Measurements from ENCODE around the gene ZNF638. TPM values are rescaled to one million over a fixed set of nuclear protein-coding genes. Genes with fewer than 3 reads are reported as not detected.

Gene ZNF638
- total RNA-seq, 1 experiment from 2014 or later, result 101 TPM

DNA sequence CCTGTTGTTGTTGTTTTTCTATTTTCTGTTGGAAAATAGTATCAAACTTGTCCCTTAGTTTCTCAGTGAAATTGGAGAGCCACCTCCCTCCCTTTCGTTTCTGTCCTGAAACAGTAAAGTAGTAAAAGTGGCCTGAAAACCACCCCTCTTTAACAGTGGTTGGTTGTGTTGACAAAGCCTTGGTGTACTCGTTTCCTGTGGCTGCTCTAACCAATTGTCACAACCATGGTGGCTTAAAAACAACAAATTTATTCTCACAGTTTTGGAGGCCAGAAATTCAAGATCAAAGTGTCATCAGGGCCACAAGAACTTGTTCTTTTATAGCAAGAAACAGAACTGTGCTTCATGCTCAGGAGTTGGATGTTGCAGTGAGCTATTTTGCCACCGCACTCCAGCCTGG, 117.8 kb downstream of the ZNF638 start:
- H3K36me3 ChIP-seq (replicated peaks; ENCODE audit: control insufficient read depth, insufficient read depth, low read length), result no peaks in the 10 kb centered on the region
- H3K27me3 ChIP-seq (ENCODE audit: control insufficient read depth, insufficient read depth, low read length), result peaks cover 9% of the 10 kb centered on the region
- DNase-seq, result no peak
- no peak overlapping the region for H3K4me3 ChIP-seq (ENCODE audit: insufficient read depth, low read depth, low read length)

DNA sequence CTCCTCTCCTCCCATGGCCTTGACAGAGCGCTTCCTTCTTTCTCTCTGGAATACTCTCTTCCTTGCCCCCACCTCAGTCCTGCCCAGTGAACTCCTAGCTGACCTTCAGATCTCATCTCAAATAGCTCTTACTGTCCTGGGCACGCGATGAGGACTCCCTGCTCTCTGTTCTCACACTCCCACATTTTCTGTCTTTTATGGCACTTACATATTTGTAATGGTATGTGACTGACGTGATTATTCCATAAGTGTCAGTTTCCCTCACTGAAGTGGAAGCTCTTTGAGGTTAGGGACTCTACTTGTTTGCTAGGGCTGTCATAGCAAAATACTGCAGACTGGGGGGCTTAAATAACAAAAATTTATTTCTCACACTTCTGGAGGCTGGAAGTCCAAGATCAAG, 120.1 kb downstream of the ZNF638 start:
- Histone ChIP-seq H3K4me3 (ENCODE audit: insufficient read depth, low read depth, low read length) (no peak overlapping the region), H3K27me3 (ENCODE audit: control insufficient read depth, insufficient read depth, low read length) (peaks cover 14% of the 10 kb centered on the region), H3K36me3 (replicated peaks; ENCODE audit: control insufficient read depth, insufficient read depth, low read length) (no peaks in the 10 kb centered on the region)
- DNase-seq, result no peak

DNA sequence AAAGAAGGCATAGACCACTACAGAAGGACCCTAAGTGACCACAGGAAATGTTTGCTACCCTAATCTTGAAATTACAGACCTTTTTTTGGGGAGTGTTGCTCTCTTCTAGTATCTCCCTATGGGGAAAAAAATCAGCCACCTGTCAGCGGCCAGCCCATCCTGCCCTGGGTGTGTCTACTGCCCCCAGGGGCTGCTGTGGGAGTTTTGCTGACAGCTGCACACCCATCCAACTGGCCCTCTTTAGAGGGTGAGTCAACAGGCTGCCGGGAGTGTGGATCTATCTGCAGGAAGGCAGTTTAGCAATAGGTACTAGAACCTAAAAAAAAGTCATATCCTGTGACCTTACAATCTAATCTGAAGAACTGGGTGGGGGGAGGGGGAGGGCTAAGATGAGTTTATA, 121.0 kb downstream of the ZNF638 start:
- no peaks in the 10 kb centered on the region for H3K36me3 ChIP-seq (replicated peaks; ENCODE audit: control insufficient read depth, insufficient read depth, low read length)
- DNase-seq, result peak; percentile 75
- H3K27me3 ChIP-seq (ENCODE audit: control insufficient read depth, insufficient read depth, low read length), result peaks cover 14% of the 10 kb centered on the region
- no peak overlapping the region for H3K4me3 ChIP-seq (ENCODE audit: insufficient read depth, low read depth, low read length)

DNA sequence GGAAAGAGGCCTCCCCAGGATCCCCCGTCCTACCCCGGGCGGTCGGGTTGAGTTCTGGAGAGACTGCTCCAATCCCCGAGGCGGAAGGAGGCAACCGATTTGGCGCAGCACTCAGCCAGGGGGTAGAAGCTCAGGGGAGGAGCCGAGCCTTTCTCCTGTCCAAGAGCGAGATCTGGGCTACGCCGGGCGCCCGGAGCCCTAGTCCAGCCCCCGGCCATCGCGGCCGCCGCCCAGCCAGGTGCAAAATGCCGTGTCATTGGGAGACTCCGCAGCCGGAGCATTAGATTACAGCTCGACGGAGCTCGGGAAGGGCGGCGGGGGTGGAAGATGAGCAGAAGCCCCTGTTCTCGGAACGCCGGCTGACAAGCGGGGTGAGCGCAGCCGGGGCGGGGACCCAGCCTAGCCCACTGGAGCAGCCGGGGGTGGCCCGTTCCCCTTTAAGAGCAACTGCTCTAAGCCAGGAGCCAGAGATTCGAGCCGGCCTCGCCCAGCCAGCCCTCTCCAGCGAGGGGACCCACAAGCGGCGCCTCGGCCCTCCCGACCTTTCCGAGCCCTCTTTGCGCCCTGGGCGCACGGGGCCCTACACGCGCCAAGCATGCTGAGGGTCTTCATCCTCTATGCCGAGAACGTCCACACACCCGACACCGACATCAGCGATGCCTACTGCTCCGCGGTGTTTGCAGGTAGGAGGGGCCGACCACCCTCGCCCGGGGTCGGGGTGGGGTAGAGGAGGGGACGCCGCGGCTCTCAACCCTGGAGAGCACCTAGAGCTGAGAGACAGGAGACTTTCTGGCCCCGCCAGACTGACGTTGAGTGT, 122.0 kb downstream of the ZNF638 start, which contains the start of gene DYSF:
Gene DYSF, plus strand, starts transcription at position 158 of the 817 bp plus-strand sequence.
- Histone ChIP-seq H3K27me3 (ENCODE audit: control insufficient read depth, insufficient read depth, low read length) (peaks cover 14% of the 10 kb centered on the region), H3K4me3 (ENCODE audit: insufficient read depth, low read depth, low read length) (peak within 1 kb of the TSS; percentile 51), H3K36me3 (replicated peaks; ENCODE audit: control insufficient read depth, insufficient read depth, low read length) (no peaks in the 10 kb centered on the region; the same call in 1 of the 2 replicates)
- peak; percentile 89 for DNase-seq

DNA sequence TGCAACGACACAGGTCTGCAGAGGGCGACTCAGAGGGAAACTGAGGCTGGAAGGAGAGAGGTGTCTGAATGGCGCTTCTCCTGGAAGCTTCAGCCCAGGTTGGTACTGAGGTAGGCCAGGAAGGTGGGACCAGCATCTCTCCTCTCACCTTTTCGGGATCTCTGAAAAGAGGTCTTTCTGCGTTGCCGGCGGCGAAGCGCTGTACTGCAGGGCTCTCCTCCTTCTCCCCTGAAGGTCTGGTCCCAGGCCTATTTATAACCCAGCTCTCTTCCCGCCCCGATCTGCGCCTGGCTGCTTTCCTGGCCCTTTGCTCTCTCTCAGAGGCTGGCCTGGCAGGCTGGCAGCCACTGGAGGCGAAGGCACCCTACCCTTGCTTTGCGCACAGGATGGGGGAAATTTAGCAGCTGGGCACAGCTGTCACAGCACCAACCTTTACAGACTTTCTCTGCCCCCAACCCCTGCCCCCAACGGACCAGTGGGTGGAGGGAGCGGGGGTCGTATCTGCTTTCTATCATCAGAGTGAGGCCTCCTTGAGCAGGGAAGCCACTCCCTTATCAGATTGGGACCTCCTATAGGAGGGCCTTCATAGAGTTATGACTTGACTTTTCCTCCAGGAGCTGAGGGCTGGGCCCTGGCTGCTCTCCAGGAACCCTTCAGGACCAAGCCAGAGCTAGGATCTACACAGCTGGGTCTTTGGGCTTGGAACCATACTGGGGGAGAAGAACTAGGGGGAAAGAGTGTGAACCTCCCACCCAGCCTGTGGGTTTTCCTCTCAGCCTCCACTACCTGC, 122.8 kb downstream of the ZNF638 start:
- peaks cover 14% of the 10 kb centered on the region for H3K27me3 ChIP-seq (ENCODE audit: control insufficient read depth, insufficient read depth, low read length)
- peak; percentile 76 for DNase-seq
- no peaks in the 10 kb centered on the region; the same call in 1 of the 2 replicates for H3K36me3 ChIP-seq (replicated peaks; ENCODE audit: control insufficient read depth, insufficient read depth, low read length)
- H3K4me3 ChIP-seq (ENCODE audit: insufficient read depth, low read depth, low read length), result peak overlapping the region; percentile 51

DNA sequence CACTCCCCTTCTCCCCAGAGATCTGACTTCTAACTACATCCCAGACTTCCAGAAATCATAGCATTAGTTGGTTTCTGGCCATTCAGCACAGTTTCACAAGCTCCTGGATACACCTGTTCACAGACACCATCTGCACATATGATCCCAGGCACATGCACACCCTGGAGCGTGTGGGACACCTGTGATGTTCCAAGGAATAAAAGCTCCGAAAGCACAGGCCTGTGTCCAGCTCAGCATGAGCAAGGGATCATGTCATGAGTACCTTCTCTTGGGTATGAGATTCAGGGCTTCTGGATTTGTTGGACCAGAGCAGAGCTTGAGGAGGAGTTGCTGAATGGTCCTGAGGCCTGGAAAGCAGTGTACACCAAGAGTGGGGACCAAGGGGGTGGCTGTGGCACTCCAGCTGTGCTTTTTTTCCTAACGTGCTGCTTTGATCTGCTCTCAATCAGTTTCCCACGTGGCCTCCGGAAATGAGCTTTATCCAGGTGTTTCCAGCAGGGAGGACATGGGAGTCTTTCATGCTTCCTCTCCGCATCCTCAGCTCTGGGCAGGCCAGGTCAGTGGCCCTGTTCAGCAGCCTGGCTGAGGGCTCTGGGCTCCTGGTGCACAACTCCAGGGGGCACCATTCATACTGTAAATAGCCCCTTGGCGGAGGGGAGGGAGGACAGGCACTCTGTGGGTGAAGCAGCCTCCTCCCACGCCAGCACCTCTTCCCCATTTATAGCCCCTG, 123.6 kb downstream of the ZNF638 start:
- Histone ChIP-seq H3K27me3 (ENCODE audit: control insufficient read depth, insufficient read depth, low read length) (peaks cover 14% of the 10 kb centered on the region), H3K4me3 (ENCODE audit: insufficient read depth, low read depth, low read length) (no peak overlapping the region), H3K36me3 (replicated peaks; ENCODE audit: control insufficient read depth, insufficient read depth, low read length) (no peaks in the 10 kb centered on the region; the same call in 1 of the 2 replicates)
- peak; percentile 54 for DNase-seq

DNA sequence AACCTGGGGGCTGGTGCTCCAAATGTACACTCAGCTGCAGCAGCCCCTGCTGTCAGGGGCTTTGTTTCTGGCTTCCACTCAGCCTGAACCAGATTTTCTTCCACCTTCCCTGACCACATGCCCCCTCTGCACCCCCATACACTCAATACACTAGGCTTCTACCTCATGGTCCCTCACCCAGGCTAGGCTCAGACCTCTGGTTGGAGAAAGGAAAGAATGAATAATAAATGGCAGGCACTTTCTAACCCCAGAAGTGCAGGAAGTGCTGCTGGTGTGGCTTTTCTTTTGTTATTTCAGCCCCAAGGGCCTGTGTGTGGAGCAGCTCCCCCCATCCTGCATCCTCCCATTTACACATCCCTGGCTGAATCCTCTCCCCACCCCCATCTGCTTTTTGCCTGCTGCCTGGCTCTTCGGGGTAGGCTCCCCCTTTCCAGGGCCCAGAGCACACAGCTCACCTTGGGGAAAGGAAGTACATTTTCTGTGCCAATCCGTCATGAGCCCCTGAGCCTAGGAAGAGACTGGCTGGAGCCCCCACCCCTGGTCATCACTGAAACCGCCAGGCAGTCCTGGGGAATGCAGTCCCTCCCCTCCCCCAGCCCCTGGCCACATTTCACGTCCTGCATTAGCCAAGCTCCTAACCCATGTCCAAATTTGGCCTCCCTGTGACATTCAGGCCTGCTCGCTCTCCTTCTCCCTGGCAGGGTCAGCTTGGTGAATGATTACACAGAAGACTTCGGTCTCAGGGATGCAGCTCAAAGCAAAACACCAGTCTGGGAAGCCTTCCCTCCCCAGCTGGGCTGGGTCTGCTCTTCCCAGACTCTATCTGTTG, 124.4 kb downstream of the ZNF638 start:
- DNase-seq, result peak; percentile 72
- Histone ChIP-seq H3K4me3 (ENCODE audit: insufficient read depth, low read depth, low read length) (no peak overlapping the region), H3K36me3 (replicated peaks; ENCODE audit: control insufficient read depth, insufficient read depth, low read length) (no peaks in the 10 kb centered on the region; the same call in 1 of the 2 replicates), H3K27me3 (ENCODE audit: control insufficient read depth, insufficient read depth, low read length) (peaks cover 14% of the 10 kb centered on the region)

DNA sequence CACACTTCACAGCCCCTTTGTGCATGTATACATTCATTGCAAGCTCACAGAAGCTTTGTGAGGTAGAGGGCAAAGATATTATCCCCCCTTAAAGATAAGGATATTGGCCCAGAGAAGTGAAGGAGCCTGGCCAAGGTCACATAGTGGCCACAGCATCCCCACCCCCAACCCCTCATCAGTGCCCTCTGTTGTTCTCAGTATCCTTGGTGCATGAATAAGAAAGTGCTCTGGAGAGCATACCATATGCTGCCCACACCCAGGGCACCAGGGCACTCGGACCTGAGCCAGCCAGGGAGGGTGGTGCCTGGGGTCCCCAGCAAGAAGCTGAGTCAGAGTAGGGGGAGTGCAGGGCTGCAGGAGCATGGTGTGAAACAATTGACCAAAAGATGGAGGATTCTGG, 125.0 kb downstream of the ZNF638 start:
- H3K4me3 ChIP-seq (ENCODE audit: insufficient read depth, low read depth, low read length), result no peak overlapping the region

DNA sequence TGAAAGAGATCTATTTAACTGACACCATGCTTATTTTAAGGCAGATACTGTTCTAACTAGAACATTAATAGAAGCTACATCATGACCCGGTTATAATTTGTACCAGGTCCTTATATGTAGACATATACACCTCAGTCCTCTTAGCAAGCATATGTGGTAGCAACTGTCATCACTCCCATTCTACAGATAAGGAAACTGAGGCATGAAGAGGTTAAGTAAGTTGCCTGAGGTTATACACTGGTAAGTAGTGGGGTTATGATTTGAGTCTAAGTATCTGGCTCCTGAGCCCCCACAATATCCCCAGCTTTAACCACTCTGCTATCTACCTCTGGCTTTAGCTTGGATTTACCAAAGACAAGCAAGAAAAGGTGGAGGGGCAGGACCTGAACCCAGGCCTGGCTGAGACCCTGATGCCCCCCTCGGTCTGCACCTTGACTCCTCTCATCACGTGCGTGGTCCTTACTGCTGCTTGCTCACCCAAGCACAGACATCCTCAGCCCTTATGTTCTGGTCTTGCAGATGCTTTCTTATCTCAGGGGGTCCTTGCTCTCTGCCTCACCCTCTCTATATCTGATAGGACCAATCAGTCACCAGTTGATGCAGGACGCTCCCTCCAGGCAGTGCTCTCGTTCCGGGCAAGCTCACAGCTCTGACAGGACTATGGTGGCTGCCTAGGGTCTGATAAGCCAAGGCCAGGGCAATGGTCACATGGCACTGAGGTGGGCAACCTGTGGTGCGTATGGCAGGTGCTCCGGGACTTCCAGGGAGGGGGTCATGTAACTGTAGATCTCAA, 125.7 kb downstream of the ZNF638 start:
- peaks cover 19% of the 10 kb centered on the region for H3K27me3 ChIP-seq (ENCODE audit: control insufficient read depth, insufficient read depth, low read length)
- H3K4me3 ChIP-seq (ENCODE audit: insufficient read depth, low read depth, low read length), result no peak overlapping the region
- H3K36me3 ChIP-seq (replicated peaks; ENCODE audit: control insufficient read depth, insufficient read depth, low read length), result no peaks in the 10 kb centered on the region; the same call in 1 of the 2 replicates
- no peak for DNase-seq

More for the DNA sequence above, 125.0 kb downstream of the ZNF638 start:
- Histone ChIP-seq H3K36me3 (replicated peaks; ENCODE audit: control insufficient read depth, insufficient read depth, low read length) (no peaks in the 10 kb centered on the region; the same call in 1 of the 2 replicates), H3K27me3 (ENCODE audit: control insufficient read depth, insufficient read depth, low read length) (peaks cover 15% of the 10 kb centered on the region)
- peak; percentile 58 for DNase-seq

DNA sequence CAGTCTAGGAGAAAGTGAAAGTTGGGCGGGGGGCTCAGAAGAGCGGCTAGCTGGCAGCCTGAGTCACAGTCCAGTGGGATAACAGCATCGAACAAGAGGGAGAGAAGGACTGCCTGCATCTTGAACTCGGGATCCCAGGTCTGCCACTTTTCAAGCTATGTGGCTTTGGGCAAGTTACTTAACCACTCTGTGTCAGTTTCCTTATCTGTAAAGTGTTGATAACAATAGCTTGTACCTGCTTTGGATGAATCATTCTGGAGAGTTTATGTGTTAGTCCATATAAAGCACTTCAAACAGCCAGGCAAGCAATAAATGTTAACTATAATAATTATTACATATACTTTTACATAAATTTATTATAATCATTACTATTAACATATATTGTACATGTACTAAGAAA, 126.3 kb downstream of the ZNF638 start:
- no peaks in the 10 kb centered on the region; the same call in 1 of the 2 replicates for H3K36me3 ChIP-seq (replicated peaks; ENCODE audit: control insufficient read depth, insufficient read depth, low read length)
- peaks cover 23% of the 10 kb centered on the region for H3K27me3 ChIP-seq (ENCODE audit: control insufficient read depth, insufficient read depth, low read length)
- DNase-seq, result no peak
- no peak overlapping the region for H3K4me3 ChIP-seq (ENCODE audit: insufficient read depth, low read depth, low read length)

DNA sequence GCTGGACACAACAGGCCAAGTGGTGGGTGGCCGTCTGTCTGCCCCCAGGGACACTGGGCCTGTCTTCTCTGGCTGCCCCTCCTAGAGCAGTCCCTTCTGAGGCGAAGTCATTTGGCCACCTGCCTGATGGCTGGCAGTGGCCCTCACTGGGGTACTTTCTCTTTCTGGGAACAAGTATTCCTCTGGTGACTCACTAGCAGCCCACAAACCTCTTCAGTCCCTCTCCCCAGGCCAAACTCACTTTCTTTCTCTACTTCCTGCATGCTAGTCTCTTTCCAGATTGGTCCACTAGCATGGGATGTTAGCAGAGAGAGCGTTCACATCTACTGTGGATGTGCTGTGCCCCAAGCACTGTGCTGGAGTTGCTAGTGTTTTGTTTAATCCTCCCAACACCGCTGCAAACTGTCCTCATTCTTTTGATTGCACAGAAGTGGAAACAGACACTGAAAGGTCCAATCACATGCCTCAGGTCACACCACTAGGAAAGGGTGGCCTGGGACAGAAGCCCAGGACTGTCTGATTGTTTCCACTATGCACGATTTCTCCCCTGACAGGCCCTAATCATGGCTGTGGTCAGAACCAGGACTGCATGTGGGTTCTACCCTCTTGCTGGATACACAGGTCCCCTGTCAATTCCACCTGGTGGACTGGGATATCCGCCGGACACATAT, 127.0 kb downstream of the ZNF638 start:
- H3K27me3 ChIP-seq (ENCODE audit: control insufficient read depth, insufficient read depth, low read length), result peaks cover 28% of the 10 kb centered on the region
- H3K36me3 ChIP-seq (replicated peaks; ENCODE audit: control insufficient read depth, insufficient read depth, low read length), result no peaks in the 10 kb centered on the region; the same call in 1 of the 2 replicates
- no peak for DNase-seq
- H3K4me3 ChIP-seq (ENCODE audit: insufficient read depth, low read depth, low read length), result no peak overlapping the region

DNA sequence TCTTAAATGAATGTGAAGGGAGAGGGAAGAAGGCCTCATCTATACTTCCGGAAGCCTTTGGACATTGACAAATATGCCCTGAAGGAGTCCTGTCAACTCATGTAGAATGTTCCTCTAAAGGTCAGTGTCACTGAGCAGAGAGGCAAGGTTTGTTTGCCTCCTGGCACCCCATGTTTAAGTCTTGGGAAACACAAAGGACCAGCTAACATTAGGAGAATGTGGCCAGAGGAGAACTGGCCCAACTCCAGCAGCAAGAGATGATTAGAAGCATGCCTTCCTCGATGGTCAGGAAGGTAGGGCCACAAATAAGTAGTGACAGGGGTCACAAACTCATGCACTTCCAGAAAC, 127.5 kb downstream of the ZNF638 start:
- no peak for DNase-seq
- Histone ChIP-seq H3K27me3 (ENCODE audit: control insufficient read depth, insufficient read depth, low read length) (peaks cover 28% of the 10 kb centered on the region), H3K36me3 (replicated peaks; ENCODE audit: control insufficient read depth, insufficient read depth, low read length) (no peaks in the 10 kb centered on the region; the same call in 1 of the 2 replicates), H3K4me3 (ENCODE audit: insufficient read depth, low read depth, low read length) (no peak overlapping the region)

DNA sequence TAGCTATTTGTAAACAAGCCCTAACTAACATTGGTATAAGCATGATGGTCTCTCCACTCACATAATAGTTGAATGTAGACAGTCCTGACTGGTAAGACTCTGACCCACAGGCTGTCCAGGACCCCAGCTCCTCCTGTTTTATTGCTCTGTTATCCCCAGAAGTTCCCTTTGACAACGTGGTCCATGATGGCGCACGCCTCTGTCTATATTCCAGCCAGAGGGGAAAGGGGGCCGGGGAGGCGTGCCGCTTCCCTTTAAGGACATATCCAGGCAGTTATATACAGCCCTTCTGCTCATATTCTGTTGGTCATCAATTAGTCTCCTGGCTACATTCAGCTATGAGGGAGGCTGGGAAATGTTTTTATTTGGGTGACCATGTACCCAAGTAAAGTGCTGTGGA, 128.5 kb downstream of the ZNF638 start:
- Histone ChIP-seq H3K4me3 (ENCODE audit: insufficient read depth, low read depth, low read length) (no peak overlapping the region), H3K36me3 (replicated peaks; ENCODE audit: control insufficient read depth, insufficient read depth, low read length) (no peaks in the 10 kb centered on the region; the same call in 1 of the 2 replicates), H3K27me3 (ENCODE audit: control insufficient read depth, insufficient read depth, low read length) (peaks cover 30% of the 10 kb centered on the region)
- DNase-seq, result no peak
